H1 (cell line): Measurements from ENCODE around the gene RAMP1. TPM values are rescaled to one million over a fixed set of nuclear protein-coding genes. Genes with fewer than 3 reads are reported as not detected.

Experiments
- CTCF ChIA-PET: fragments of 300-600 bp; sonication (Branson Sonifier 250); formaldehyde crosslinking; loops from one replicate; lab custom pipeline; 2021; ENCODE audit not compliant: partially characterized antibody; lab: Charles Lee
- POLR2A ChIA-PET: fragments of 300-600 bp; sonication (Branson Sonifier 250); formaldehyde crosslinking; loops from one replicate; lab custom pipeline; 2021; ENCODE audit warnings: inconsistent platforms; ENCODE audit not compliant: partially characterized antibody; lab: Charles Lee
- DNase-seq, 2 experiments: peaks; one replicate each; pipeline versions ENCODE4 v3.0.0 to v3.0.0-alpha.2; 2010 to 2022; ENCODE audit warnings: low spot score in 2 of 2, low read depth in 1 of 2, mixed read lengths in 1 of 2
- FAIRE-seq: peaks from 2 replicates; lab custom pipeline; 2011; peaks lifted over from hg19 to GRCh38; lab: Jason Lieb, UNC
- H2AFZ ChIP-seq: 2 replicates; pipeline ENCODE4 v1.8.1; 2012; ENCODE audit warnings: low read length, inconsistent platforms
- H2AK5ac ChIP-seq: 2 replicates; pipeline ENCODE4 v1.6.1; 2013; ENCODE audit warnings: low read depth, low read length
- H2BK120ac ChIP-seq: replicated peaks from 2 replicates; pipeline ENCODE3; 2013; ENCODE audit warnings: low read depth, low read length, inconsistent platforms
- H2BK12ac ChIP-seq: 2 replicates; pipeline ENCODE4 v1.6.1; 2013; ENCODE audit warnings: low read depth, low read length
- H2BK15ac ChIP-seq: 2 replicates; pipeline ENCODE4 v1.6.1; 2013; ENCODE audit warnings: low read length
- H2BK20ac ChIP-seq: 2 replicates; pipeline ENCODE4 v1.6.1; 2013; ENCODE audit warnings: low read length
- H2BK5ac ChIP-seq: 2 replicates; pipeline ENCODE4 v1.6.1; 2013; ENCODE audit warnings: low read depth, low read length
- H3K14ac ChIP-seq: 2 replicates; pipeline ENCODE4 v1.6.1; 2013; ENCODE audit warnings: inconsistent platforms; ENCODE audit not compliant: insufficient read length
- H3K18ac ChIP-seq: 2 replicates; pipeline ENCODE4 v1.6.1; 2013; ENCODE audit warnings: low read length; ENCODE audit errors: extremely low read depth
- H3K23ac ChIP-seq: 2 replicates; pipeline ENCODE4 v1.6.1; 2013; ENCODE audit warnings: inconsistent platforms; ENCODE audit not compliant: insufficient read length
- H3K23me2 ChIP-seq: 2 replicates; pipeline ENCODE4 v1.6.1; 2013; ENCODE audit warnings: low read depth, low read length
- H3K27ac ChIP-seq: 2 replicates; pipeline ENCODE4 v1.6.1; 2011; ENCODE audit warnings: low read depth, low read length, inconsistent platforms
- H3K27me3 ChIP-seq, 4 experiments: replicated peaks in 1 of 4; 1 replicate in 1 of 4; 2 replicates in 3 of 4; pipeline versions ENCODE4 v1.6.1 to v1.8.1; 2011 to 2013; ENCODE audit warnings: low read length in 3 of 4, mild to moderate bottlenecking in 3 of 4, inconsistent platforms in 2 of 4, mixed read lengths in 2 of 4, moderate library complexity in 1 of 4; ENCODE audit not compliant: control insufficient read depth in 3 of 4, insufficient read depth in 3 of 4; ENCODE audit errors: extremely low read depth in 1 of 4
- H3K36me3 ChIP-seq, 4 experiments: 2 replicates each; pipeline versions ENCODE4 v1.6.1 to v1.8.1; 2011 to 2013; ENCODE audit warnings: mild to moderate bottlenecking in 4 of 4, low read length in 3 of 4, moderate library complexity in 2 of 4, control low read depth in 1 of 4, inconsistent platforms in 1 of 4; ENCODE audit not compliant: insufficient read depth in 4 of 4, control insufficient read depth in 2 of 4
- H3K4ac ChIP-seq: replicated peaks from 2 replicates; pipeline ENCODE3; 2013; ENCODE audit warnings: low read length, low read depth, mixed read lengths, inconsistent platforms; ENCODE audit not compliant: insufficient read length
- H3K4me1 ChIP-seq, 4 experiments: replicated peaks in 1 of 4; 1 replicate in 1 of 4; 2 replicates in 3 of 4; pipeline versions ENCODE4 v1.6.1 to v1.8.1; 2011 to 2013; ENCODE audit warnings: low read length in 3 of 4, inconsistent platforms in 2 of 4, mixed read lengths in 1 of 4; ENCODE audit not compliant: insufficient read depth in 4 of 4, control insufficient read depth in 3 of 4
- H3K4me2 ChIP-seq, 2 experiments: 2 replicates each; pipeline versions ENCODE4 v1.6.1 to v1.8.1; 2011 to 2013; ENCODE audit warnings: low read depth in 2 of 2, low read length in 2 of 2, control low read depth in 1 of 2, inconsistent platforms in 1 of 2, mild to moderate bottlenecking in 1 of 2; ENCODE audit not compliant: insufficient read depth in 1 of 2
- H3K4me3 ChIP-seq, 4 experiments: fragments of 200-600, 300-600 bp in 1 of 4; sonication (generic), shearing (Covaris generic), sonication (Bioruptor Twin) in 1 of 4; 2 replicates each; pipeline versions ENCODE4 v1.5.1 to v1.8.1; 2011 to 2016; ENCODE audit warnings: low read length in 4 of 4, low read depth in 3 of 4, control low read depth in 2 of 4, inconsistent platforms in 2 of 4, mild to moderate bottlenecking in 2 of 4, mixed read lengths in 1 of 4, moderate library complexity in 1 of 4; ENCODE audit not compliant: insufficient read depth in 2 of 4; ENCODE audit errors: extremely low read depth in 1 of 4
- H3K56ac ChIP-seq: replicated peaks from 2 replicates; pipeline ENCODE3; 2013; ENCODE audit warnings: low read depth, mild to moderate bottlenecking, mixed read lengths, low read length, inconsistent platforms; ENCODE audit not compliant: insufficient read length
- H3K79me1 ChIP-seq: 2 replicates; pipeline ENCODE4 v1.6.1; 2013; ENCODE audit warnings: low read depth, low read length, control low read depth
- H3K79me2 ChIP-seq, 2 experiments: 2 replicates each; pipeline versions ENCODE4 v1.6.1 to v1.8.1; 2012 to 2013; ENCODE audit warnings: low read length in 2 of 2, mild to moderate bottlenecking in 2 of 2, inconsistent platforms in 1 of 2; ENCODE audit not compliant: insufficient read depth in 2 of 2, control insufficient read depth in 1 of 2
- H3K9ac ChIP-seq, 4 experiments: replicated peaks in 1 of 4; 1 replicate in 1 of 4; 2 replicates in 3 of 4; pipeline versions ENCODE4 v1.6.1 to v1.8.1; 2011 to 2013; ENCODE audit warnings: low read depth in 3 of 4, low read length in 3 of 4, control low read depth in 2 of 4, mild to moderate bottlenecking in 2 of 4, moderate library complexity in 2 of 4, inconsistent platforms in 1 of 4; ENCODE audit errors: extremely low read depth in 1 of 4
- H3K9me3 ChIP-seq, 2 experiments: 2 replicates each; pipeline versions ENCODE4 v1.6.1 to v1.8.1; 2012 to 2013; ENCODE audit warnings: mild to moderate bottlenecking in 2 of 2, moderate library complexity in 2 of 2, control low read depth in 1 of 2, inconsistent platforms in 1 of 2, low read depth in 1 of 2, low read length in 1 of 2, mixed read lengths in 1 of 2; ENCODE audit not compliant: insufficient read depth in 2 of 2
- H4K20me1 ChIP-seq, 2 experiments: replicated peaks in 1 of 2; 2 replicates each; pipeline versions ENCODE3 to v1.8.1; 2011 to 2013; ENCODE audit warnings: inconsistent platforms in 2 of 2, low read length in 2 of 2, mild to moderate bottlenecking in 1 of 2; ENCODE audit not compliant: insufficient read depth in 2 of 2, control insufficient read depth in 1 of 2
- H4K5ac ChIP-seq: 2 replicates; pipeline ENCODE4 v1.6.1; 2013; ENCODE audit warnings: low read length, low read depth, mixed read lengths, inconsistent platforms; ENCODE audit not compliant: insufficient read length
- H4K8ac ChIP-seq: 2 replicates; pipeline ENCODE4 v1.8.0; 2013; ENCODE audit warnings: mild to moderate bottlenecking, moderate library complexity, low read length, inconsistent platforms; ENCODE audit not compliant: insufficient read depth; ENCODE audit errors: extremely low read depth
- H4K91ac ChIP-seq: replicated peaks from 2 replicates; pipeline ENCODE3; 2013; ENCODE audit warnings: low read length, mixed read lengths, inconsistent platforms; ENCODE audit not compliant: insufficient read length
- CHD2 ChIP-seq: IDR thresholded peaks from 2 replicates; pipeline ENCODE4 v1.6.1; 2012; ENCODE audit warnings: low read length, improper control_type of control experiment
- CREB1 ChIP-seq: IDR thresholded peaks from 2 replicates; pipeline ENCODE4 v1.6.1; 2012; ENCODE audit warnings: inconsistent platforms
- CTBP2 ChIP-seq: IDR thresholded peaks from 2 replicates; pipeline ENCODE4 v1.7.0; 2011; ENCODE audit warnings: borderline replicate concordance, mild to moderate bottlenecking, moderate library complexity, mixed read lengths, low read length; ENCODE audit not compliant: insufficient read depth, insufficient read length
- GTF2F1 ChIP-seq: IDR thresholded peaks from 2 replicates; pipeline ENCODE4 v1.6.1; 2012; ENCODE audit warnings: low read depth, low read length, improper control_type of control experiment, borderline replicate concordance
- HDAC2 ChIP-seq, 2 experiments: fragments of 300-600 bp in 1 of 2; sonication (generic) in 1 of 2; IDR thresholded peaks; 2 replicates each; pipeline ENCODE4 v1.6.1; 2011 to 2012; ENCODE audit warnings: low read depth in 2 of 2, low read length in 2 of 2, mild to moderate bottlenecking in 2 of 2, moderate library complexity in 2 of 2, borderline replicate concordance in 1 of 2, inconsistent platforms in 1 of 2
- POLR2AphosphoS5 ChIP-seq: IDR thresholded peaks from 2 replicates; pipeline ENCODE4 v1.6.1; 2011; ENCODE audit warnings: low read depth, low read length
- RAD21 ChIP-seq, 2 experiments: IDR thresholded peaks in 1 of 2; conservative IDR thresholded peaks in 1 of 2; 2 replicates each; pipeline ENCODE4 v1.6.1; 2011; ENCODE audit warnings: low read depth in 2 of 2, low read length in 2 of 2, improper control_type of control experiment in 1 of 2, inconsistent platforms in 1 of 2, mild to moderate bottlenecking in 1 of 2, moderate library complexity in 1 of 2
- SAP30 ChIP-seq: fragments of 300-600 bp; sonication (generic); IDR thresholded peaks from 2 replicates; pipeline ENCODE4 v1.7.1; 2012; ENCODE audit warnings: low read length, moderate library complexity, mild to moderate bottlenecking, inconsistent platforms; ENCODE audit not compliant: insufficient read depth, insufficient replicate concordance
- SIN3A ChIP-seq, 2 experiments: IDR thresholded peaks in 1 of 2; conservative IDR thresholded peaks in 1 of 2; 2 replicates each; pipeline ENCODE4 v1.6.1; 2011 to 2012; ENCODE audit warnings: low read length in 2 of 2, improper control_type of control experiment in 1 of 2, low read depth in 1 of 2, mild to moderate bottlenecking in 1 of 2
- SP1 ChIP-seq: IDR thresholded peaks from 2 replicates; pipeline ENCODE4 v1.6.1; 2011; ENCODE audit warnings: low read depth, low read length
- SUZ12 ChIP-seq: fragments of 200-600 bp; sonication (generic); IDR thresholded peaks from 2 replicates; pipeline ENCODE4 v1.6.1; 2012; ENCODE audit warnings: mild to moderate bottlenecking, inconsistent platforms, low read length, moderate library complexity, mixed read lengths
- TCF12 ChIP-seq: IDR thresholded peaks from 2 replicates; pipeline ENCODE4 v1.6.1; 2011; ENCODE audit warnings: low read depth, mild to moderate bottlenecking, low read length
- WGBS, 2 experiments: shearing (Covaris generic) in 1 of 2; methylation state at CpG; one replicate each; pipeline versions ENCODE4 v1.1.6 to v1.1.7; 2013 to 2015; ENCODE audit warnings: low lambda C conversion rate in 2 of 2, mixed read lengths in 2 of 2, inconsistent platforms in 1 of 2, low coverage in 1 of 2, missing lambda C conversion rate in 1 of 2; ENCODE audit not compliant: insufficient replicate concordance in 2 of 2, insufficient coverage in 1 of 2, insufficient read length in 1 of 2; ENCODE audit errors: extremely low coverage in 1 of 2, missing lambda C conversion rate in 1 of 2; 5-methylcytosine and 5-hydroxymethylcytosine counted together
- polyA plus RNA-seq, 7 experiments: library from polyadenylated mRNA; depleted of rRNA in 3 of 7; stranded (reverse) in 5 of 7; unstranded in 2 of 7; fragments of >200 nt in 5 of 7; fragments of 200-250 nt in 2 of 7; gene quantifications; 1 replicate in 5 of 7; 2 replicates in 1 of 7; 4 replicates in 1 of 7; pipeline versions ENCODE4 v1.2.1 to v1.2.3, GENCODE V29; 2011 to 2013; ENCODE audit warnings: missing spikeins in 2 of 7, mixed read lengths in 2 of 7
- total RNA-seq: library from RNA; stranded (reverse); fragmentation: NEBNext Ultra II Directional; extraction: Animal tissue kit (Norgen Biotek cat#: 25700); gene quantifications from 2 replicates; pipeline ENCODE4 v1.2.1, GENCODE V29; 2021
- TF ChIP-seq, protein P1 (sequence below): IDR thresholded peaks from 2 replicates; pipeline ENCODE4 v1.6.1; 2011; ENCODE audit warnings: low read depth, mild to moderate bottlenecking, low read length; ENCODE audit not compliant: insufficient read depth

Gene RAMP1
- total and polyA plus RNA-seq, 2 of the 8 experiments (the other 6 are each of a cell fraction or from before 2014, with no cell fraction given), result 0.65 to 4.3 TPM

DNA sequence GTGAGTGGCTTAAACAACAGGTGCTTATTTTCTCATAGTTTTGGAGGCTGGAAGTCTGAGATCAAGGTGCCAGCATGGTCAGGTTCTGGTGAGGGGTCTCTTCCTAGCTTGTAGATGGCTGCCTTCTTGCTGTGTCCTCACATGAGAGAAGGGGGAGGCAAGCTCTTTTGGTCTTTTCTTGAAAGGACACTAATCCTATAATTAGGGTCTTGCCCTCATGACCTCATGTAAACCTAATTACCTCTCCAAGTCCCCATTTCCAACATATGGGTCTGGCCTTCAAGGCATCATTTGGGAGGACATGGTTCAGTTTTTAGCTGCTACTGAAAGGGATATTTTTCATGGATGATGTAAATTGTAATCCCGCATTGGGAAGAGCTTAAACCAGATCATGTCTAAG lies 42.9 kb upstream of the RAMP1 start:
- Histone ChIP-seq H2BK120ac (no peak overlapping the region), H3K27ac (no peak overlapping the region), H3K27me3 (peaks cover 0 to 1% (median 0%) of the 10 kb centered on the region in 4 experiments; a peak in 2 of 7 replicates), H2BK20ac (no peak overlapping the region), H3K18ac (no peak overlapping the region), H2BK12ac (no peak overlapping the region), H3K14ac (no peak overlapping the region), H3K4ac (no peak overlapping the region), H2BK15ac (no peak overlapping the region), H3K79me1 (no peaks in the 10 kb centered on the region), H3K79me2 (no peaks in the 10 kb centered on the region), H3K4me1 (no peaks in the 10 kb centered on the region), H3K23me2 (no peaks in the 10 kb centered on the region), H4K20me1 (no peaks in the 10 kb centered on the region), H4K8ac (no peak overlapping the region), H3K9me3 (no peaks in the 10 kb centered on the region), H3K4me3 (no peak overlapping the region), H3K23ac (no peak overlapping the region), H3K9ac (no peak overlapping the region), H4K91ac (no peak overlapping the region), H3K56ac (no peak overlapping the region), H3K36me3 (no peaks in the 10 kb centered on the region), H2AK5ac (no peak overlapping the region), H2AFZ (no peak overlapping the region), H3K4me2 (no peak overlapping the region), H2BK5ac (no peak overlapping the region), H4K5ac (no peak overlapping the region)
- FAIRE-seq (no peak), DNase-seq (no peak)
- ChIA-PET POLR2A (no interaction called here), CTCF (interaction anchor here (1.1 kb wide), 1 partner anchor 41 kb away, joined by 3 read pairs; no protein-coding TSS in a partner anchor)
- WGBS, 2 experiments, result 86% methylated on average over 1 of the region's 1 CpG; no CpG with 5 or more reads in 1 of the 2 experiments
- TF ChIP-seq SP1, result no peak
- TF ChIP-seq, protein P1, sequence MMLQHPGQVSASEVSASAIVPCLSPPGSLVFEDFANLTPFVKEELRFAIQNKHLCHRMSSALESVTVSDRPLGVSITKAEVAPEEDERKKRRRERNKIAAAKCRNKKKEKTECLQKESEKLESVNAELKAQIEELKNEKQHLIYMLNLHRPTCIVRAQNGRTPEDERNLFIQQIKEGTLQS, result no peak
- TF ChIP-seq CREB1, result no peak
- no peak for TF ChIP-seq CTBP2
- no peak for TF ChIP-seq HDAC2 (IDR thresholded peaks at IDR 0.05; ENCODE audit: borderline replicate concordance in 1 of 2, low read depth in 2 of 2, low read length in 2 of 2)
- TF ChIP-seq SUZ12, result no peak
- TF ChIP-seq SAP30, result no peak
- TF ChIP-seq GTF2F1, result no peak
- no peak for TF ChIP-seq POLR2AphosphoS5
- TF ChIP-seq TCF12, result no peak
- TF ChIP-seq SIN3A (conservative IDR thresholded peaks at IDR 0.05 in 1 of 2, IDR thresholded peaks at IDR 0.05 in 1 of 2; ENCODE audit: low read depth in 1 of 2, low read length in 2 of 2), result no peak
- no peak for TF ChIP-seq CHD2
- no peak for TF ChIP-seq RAD21 (IDR thresholded peaks at IDR 0.05 in 1 of 2, conservative IDR thresholded peaks at IDR 0.05 in 1 of 2; ENCODE audit: low read depth in 2 of 2, low read length in 2 of 2)
- TF ChIP-seq, all 59 proteins: peak for 0
